NCI-H226 (cell line): ENCODE results near the gene ERVK3-1.

Experiments used
- DNase-seq: peaks from one replicate; pipeline ENCODE4 v3.0.0-alpha.2; 2015

ERVK3-1 gene

DNA sequence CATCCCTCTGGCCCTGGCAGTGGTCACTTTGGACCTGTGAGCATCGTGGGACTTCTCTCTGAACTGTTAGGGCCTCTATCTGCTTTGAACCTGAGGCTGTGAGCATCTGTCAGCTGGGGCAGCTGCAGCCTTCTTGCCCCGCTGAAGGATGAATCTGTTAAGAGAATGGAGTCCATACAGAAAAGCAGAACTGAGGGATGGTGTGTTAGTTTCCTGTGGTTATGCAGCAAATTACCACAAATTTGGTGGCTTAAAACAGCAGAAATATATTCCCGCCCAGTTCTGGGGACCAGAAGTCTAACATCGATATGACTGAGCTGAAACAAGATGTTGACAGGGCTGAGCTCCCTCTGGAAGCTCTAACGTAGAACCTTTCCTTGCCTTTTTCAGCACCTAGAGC lies 59.0 kb downstream of the ERVK3-1 start:
- no peak for DNase-seq
